ENCODE results near the gene ADGRV1. TPM values are rescaled to one million over a fixed set of nuclear protein-coding genes. Genes with fewer than 3 reads are reported as not detected.

The ADGRV1 gene
- polyA plus RNA-seq, 1 donor from 2014 or later, result 3.7 TPM

GRCh38 chr5:91212714-91213092 lies 654.1 kb downstream of the ADGRV1 start:
- Histone ChIP-seq H2AFZ (ENCODE audit: low read depth, low read length) (no peak overlapping the region), H3K4me3 (ENCODE audit: low read length) (no peak overlapping the region), H3K9me3 (ENCODE audit: low read length) (no peaks in the 10 kb centered on the region), H3K27me3 (ENCODE audit: insufficient read depth, low read depth, low read length) (no peaks in the 10 kb centered on the region), H3K36me3 (ENCODE audit: insufficient read depth, low read length) (no peaks in the 10 kb centered on the region), H3K9me2 (ENCODE audit: insufficient read depth, low read length) (no peaks in the 10 kb centered on the region), H3K9ac (ENCODE audit: low read length) (no peak overlapping the region), H4K20me1 (ENCODE audit: insufficient read depth) (no peaks in the 10 kb centered on the region), H3K27ac (ENCODE audit: low read length) (no peak overlapping the region), H3F3A (ENCODE audit: insufficient read depth, low read length, poor library complexity, severe bottlenecking) (no peaks in the 10 kb centered on the region), H3K4me2 (ENCODE audit: low read length) (no peak overlapping the region), H3K79me2 (replicated peaks; ENCODE audit: insufficient read depth, low read length) (no peaks in the 10 kb centered on the region)
- TF ChIP-seq REST (IDR thresholded peaks at IDR 0.05; ENCODE audit: borderline replicate concordance) (no peak), MXI1 (conservative IDR thresholded peaks at IDR 0.05; ENCODE audit: poor library complexity, severe bottlenecking) (no peak)

Other genes with a start within 250 kb of the ADGRV1 start
- 87.8 and 116 TPM in 2 replicates for gene CETN3, start 149.0 kb upstream of the ADGRV1 start, polyA plus RNA-seq
- 13.8 and 15.0 TPM in 2 replicates for gene MBLAC2, start 84.0 kb upstream of the ADGRV1 start, polyA plus RNA-seq
- gene POLR3G, start 83.9 kb upstream of the ADGRV1 start, polyA plus RNA-seq, result 0.56 and 2.7 TPM in 2 replicates
- gene LYSMD3, start 29.2 kb upstream of the ADGRV1 start, polyA plus RNA-seq, result 10.3 and 11.1 TPM in 2 replicates

Measured in neural cell (in vitro differentiated cells).